Colonic mucosa (tissue), 4 donors: ENCODE results near the gene VAMP2. TPM values are rescaled to one million over a fixed set of nuclear protein-coding genes. Genes with fewer than 3 reads are reported as not detected.
A peak's percentile ranks its signal among the peaks of the same experiment; 100 is the strongest.

Experiments
- DNase-seq: peaks from one replicate; pipeline ENCODE4 v3.0.0-alpha.2; 2020
- H3K27ac ChIP-seq: fragments of 200-600 bp; one replicate; pipeline ENCODE4 v1.8.0; 2021
- H3K27me3 ChIP-seq: fragments of 200-600 bp; one replicate; pipeline ENCODE4 v1.8.0; 2021
- H3K36me3 ChIP-seq: fragments of 200-600 bp; one replicate; pipeline ENCODE4 v1.8.0; 2021
- H3K4me1 ChIP-seq: fragments of 200-600 bp; one replicate; pipeline ENCODE4 v1.8.0; 2021; ENCODE audit warnings: mild to moderate bottlenecking
- H3K4me3 ChIP-seq: fragments of 200-600 bp; one replicate; pipeline ENCODE4 v1.8.0; 2021
- H3K9ac ChIP-seq, 2 donors: one replicate each; pipeline ENCODE4 v1.7.0; 2013; ENCODE audit warnings: control low read depth in 2 of 2, low read depth in 2 of 2, low read length in 2 of 2
- H3K9me3 ChIP-seq: fragments of 200-600 bp; one replicate; pipeline ENCODE4 v1.8.0; 2021
- CTCF ChIP-seq: fragments of 200-600 bp; IDR thresholded peaks from one replicate; pipeline ENCODE4 v1.8.0; 2022; ENCODE audit warnings: antibody characterized with exemption, mild to moderate bottlenecking
- intact Hi-C: fragments of 100-400 bp; cut with DNase I; formaldehyde crosslinking; loops from one replicate; pipeline ENCODE4 v1.14.1; 2022
- total RNA-seq, 2 donors: library from RNA; stranded (reverse); fragmentation: NEBNext Ultra II Directional in 1 of 2; extraction: Animal tissue kit (Norgen Biotek cat#: 25700) in 1 of 2; gene quantifications; one replicate each; pipeline ENCODE4 v1.2.1, GENCODE V29; 2021
- donor health status: healthy.
- donor health status: DM: no; HTN: no; CAD: no.
- donor health status: DM: no; HTN: no; CAD: no.

The VAMP2 gene
- total RNA-seq, 2 donors from 2014 or later = 34.0 to 38.8 TPM

- H3K4me3 ChIP-seq = peak overlapping the region; percentile 62
- H3K9me3 ChIP-seq = no peaks in the 10 kb centered on the region
- peaks cover 35% of the 10 kb centered on the region for H3K4me1 ChIP-seq
- peaks cover 44% of the 10 kb centered on the region for H3K27me3 ChIP-seq
- intact Hi-C loops = no loop called here
- peak; percentile 67 for DNase-seq
- no peak overlapping the region for H3K27ac ChIP-seq
- H3K36me3 ChIP-seq = no peaks in the 10 kb centered on the region
- H3K9ac ChIP-seq = peak overlapping the region; percentile 50 to 58
- TF ChIP-seq CTCF = no peak
These were observed 36.2 kb downstream of the VAMP2 start for GRCh38 chr17:8126491-8127066.

GRCh38 chr17:8125947-8126490, 36.7 kb downstream of the VAMP2 start:
- Histone ChIP-seq H3K4me1 (peaks cover 38% of the 10 kb centered on the region), H3K9me3 (no peaks in the 10 kb centered on the region), H3K4me3 (peak overlapping the region; percentile 62), H3K9ac (peak overlapping the region; percentile 50 to 79), H3K36me3 (no peaks in the 10 kb centered on the region), H3K27me3 (peaks cover 50% of the 10 kb centered on the region), H3K27ac (no peak overlapping the region)
- peak; percentile 48 for DNase-seq
- intact Hi-C loops = no loop called here
- TF ChIP-seq CTCF = no peak

- no peak for TF ChIP-seq CTCF
- peak overlapping the region; percentile 62 for H3K4me3 ChIP-seq
- intact Hi-C loops = no loop called here
- no peaks in the 10 kb centered on the region for H3K9me3 ChIP-seq
- H3K27me3 ChIP-seq = peaks cover 50% of the 10 kb centered on the region
- no peaks in the 10 kb centered on the region for H3K36me3 ChIP-seq
- no peak overlapping the region for H3K27ac ChIP-seq
- H3K9ac ChIP-seq = peak overlapping the region in 1 of 2 donors; percentile 79
- DNase-seq = peak; percentile 92
- peaks cover 44% of the 10 kb centered on the region for H3K4me1 ChIP-seq
These were observed 37.4 kb downstream of the VAMP2 start for GRCh38 chr17:8125154-8125946.

GRCh38 chr17:8124350-8125153, 38.2 kb downstream of the VAMP2 start:
- intact Hi-C loops = no loop called here
- no peak for DNase-seq
- peaks cover 46% of the 10 kb centered on the region for H3K4me1 ChIP-seq
- no peak for TF ChIP-seq CTCF
- no peak overlapping the region for H3K27ac ChIP-seq
- H3K27me3 ChIP-seq = peaks cover 49% of the 10 kb centered on the region
- H3K9ac ChIP-seq = peak overlapping the region in 1 of 2 donors; percentile 55
- no peaks in the 10 kb centered on the region for H3K36me3 ChIP-seq
- peak overlapping the region; percentile 50 for H3K4me3 ChIP-seq
- H3K9me3 ChIP-seq = no peaks in the 10 kb centered on the region

GRCh38 chr17:8123695-8124349, 38.9 kb downstream of the VAMP2 start, which contains the start of gene HES7:
TSS of gene HES7 (minus strand) at chr17:8124106. CDS start at chr17:8124084, 22 bp downstream.
- Histone ChIP-seq H3K4me3 (peak within 1 kb of the TSS; percentile 50), H3K4me1 (peaks cover 46% of the 10 kb centered on the region), H3K27me3 (peaks cover 44% of the 10 kb centered on the region), H3K36me3 (no peaks in the 10 kb centered on the region), H3K27ac (no peak within 1 kb of the TSS), H3K9ac (peak within 1 kb of the TSS; percentile 41 to 55), H3K9me3 (no peaks in the 10 kb centered on the region)
- DNase-seq = no peak
- intact Hi-C loops = no loop called here
- no peak for TF ChIP-seq CTCF
